Inferior parietal cortex (tissue), 1 donor: ENCODE data around the gene SEC14L5.
"Not testable (repeated sequence)": the region's sequence is repeated elsewhere in the genome, so short reads cannot be mapped to it uniquely, and the experiment has no call there.

Experiments
- DNase-seq: peaks from one replicate; pipeline ENCODE4 v3.0.0-alpha.2; 2016; ENCODE audit errors: extremely low spot score

The SEC14L5 gene

GRCh38 chr16:5036228-5037156 is 78.4 kb downstream of the SEC14L5 start:
- peak; percentile 74 for DNase-seq

DNA sequence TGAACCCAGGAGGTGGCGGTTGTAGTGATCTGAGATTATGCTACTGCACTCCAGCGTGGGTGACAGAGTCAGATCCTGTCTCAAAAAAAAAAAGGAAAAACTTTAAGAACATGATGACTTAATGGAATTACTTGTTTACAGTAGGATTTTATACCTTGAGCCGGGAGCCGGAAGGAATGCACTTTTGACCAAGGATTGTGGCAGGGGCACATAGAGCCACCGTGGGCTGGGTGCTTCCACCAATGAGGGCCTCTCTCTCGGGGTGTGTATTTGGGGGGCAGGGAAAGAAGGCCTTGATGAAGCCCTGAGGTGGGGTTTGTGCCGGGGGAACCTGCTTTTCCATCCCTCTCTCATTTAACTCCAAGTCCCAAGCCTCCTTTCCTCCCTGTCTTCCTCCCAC is 82.3 kb downstream of the SEC14L5 start:
- DNase-seq: no peak

- DNase-seq: no peak
Observed at GRCh38 chr16:5041600-5042133, 83.5 kb downstream of the SEC14L5 start.

DNA sequence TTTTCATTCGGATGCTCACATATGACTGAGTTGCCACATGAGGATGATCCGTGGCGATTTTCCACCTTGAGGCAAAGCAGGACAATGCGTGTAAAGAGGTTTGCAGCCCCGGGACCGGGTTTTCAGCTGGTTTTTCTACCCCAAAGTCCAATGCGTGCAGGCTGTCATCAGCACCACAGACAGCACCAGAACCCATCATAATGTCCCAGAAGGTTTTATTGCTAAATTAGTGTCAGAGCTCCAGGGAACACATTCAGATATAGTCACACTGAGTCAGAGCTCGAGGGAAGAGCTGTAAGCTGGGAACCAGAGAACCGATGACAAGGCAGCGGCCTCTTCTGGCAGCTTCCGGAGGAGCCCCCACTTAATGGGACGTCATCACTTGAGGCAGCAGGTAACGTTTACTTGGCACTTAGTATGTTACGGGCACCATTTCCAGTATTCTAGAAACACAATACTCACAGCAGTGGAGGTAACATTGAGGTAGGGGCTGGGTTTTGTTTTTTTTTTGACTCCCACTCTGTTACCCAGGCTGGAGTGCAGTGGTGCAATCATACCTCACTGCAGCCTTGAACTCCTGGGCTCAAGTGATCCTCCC is 84.5 kb downstream of the SEC14L5 start:
- no peak for DNase-seq

GRCh38 chr16:5044011-5044540 is 85.9 kb downstream of the SEC14L5 start:
- no peak for DNase-seq

DNA sequence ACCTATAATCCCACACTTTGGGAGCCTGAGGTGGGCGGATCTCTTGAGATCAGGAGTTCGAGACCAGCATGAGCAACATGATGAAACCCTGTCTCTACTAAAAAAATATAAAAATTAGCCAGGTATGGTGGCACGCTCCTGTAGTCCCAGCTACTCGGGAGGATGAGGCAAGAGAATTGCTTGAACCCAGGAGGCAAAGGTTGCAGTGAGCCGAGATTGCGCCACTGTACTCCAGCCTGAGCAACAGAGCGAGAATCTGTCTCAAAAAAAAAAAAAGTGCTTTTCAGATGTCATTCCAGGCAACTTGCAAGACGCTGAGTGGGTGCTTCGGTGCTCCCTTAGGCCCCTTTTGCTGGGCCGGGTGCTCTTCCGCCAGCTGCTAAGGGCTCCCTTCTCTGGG is 86.5 kb downstream of the SEC14L5 start:
- DNase-seq: not testable (repeated sequence)

DNA sequence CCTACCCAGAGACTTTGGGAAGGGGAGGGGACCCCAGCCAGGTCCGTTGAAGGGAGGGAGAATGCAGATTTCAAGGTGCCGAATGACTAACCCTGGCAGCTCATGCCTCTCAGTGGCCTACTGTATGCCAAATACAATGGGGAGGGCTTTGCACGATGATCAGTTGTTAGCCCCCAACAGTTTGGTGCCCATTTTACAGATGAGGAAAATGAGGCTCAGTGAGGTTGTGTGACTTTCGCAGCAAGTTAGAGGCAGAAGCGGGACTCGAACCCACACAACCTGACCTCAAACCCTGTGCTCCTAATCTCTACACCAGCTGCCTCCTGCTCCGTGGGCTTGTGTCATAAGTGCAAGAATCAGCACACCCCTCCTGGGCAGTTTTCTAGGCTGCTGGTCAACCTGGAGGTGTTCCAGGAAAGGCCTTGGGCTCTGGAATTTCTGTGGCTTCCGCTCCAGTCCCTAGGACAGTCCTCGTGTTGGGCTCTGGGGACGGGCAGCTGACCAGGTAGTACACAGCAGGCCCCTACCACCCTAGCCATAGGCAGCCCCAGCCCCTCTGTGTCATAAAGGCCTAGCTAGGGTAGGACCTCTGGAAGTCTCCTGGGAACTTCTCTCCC is 87.5 kb downstream of the SEC14L5 start:
- no peak for DNase-seq

DNA sequence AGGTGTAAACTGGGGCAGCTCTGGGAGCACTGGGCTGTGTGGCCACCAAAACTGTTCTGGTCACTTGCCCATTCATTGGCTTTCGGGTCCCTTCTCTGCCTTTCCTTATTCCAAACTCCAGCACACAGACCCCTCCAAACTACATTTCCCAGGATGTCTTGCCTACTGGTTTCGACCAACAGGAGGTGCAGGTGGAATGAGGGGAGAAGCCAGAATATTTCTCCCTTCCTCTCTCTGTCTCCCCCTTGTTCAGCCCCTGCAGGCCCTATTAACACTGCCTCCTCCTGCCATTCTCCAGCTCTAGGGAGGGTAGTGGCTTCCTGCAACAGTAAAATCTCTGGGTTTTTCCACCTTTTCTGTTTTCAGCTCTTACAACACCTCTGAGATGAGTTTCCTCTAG is 88.8 kb downstream of the SEC14L5 start:
- DNase-seq: no peak

DNA sequence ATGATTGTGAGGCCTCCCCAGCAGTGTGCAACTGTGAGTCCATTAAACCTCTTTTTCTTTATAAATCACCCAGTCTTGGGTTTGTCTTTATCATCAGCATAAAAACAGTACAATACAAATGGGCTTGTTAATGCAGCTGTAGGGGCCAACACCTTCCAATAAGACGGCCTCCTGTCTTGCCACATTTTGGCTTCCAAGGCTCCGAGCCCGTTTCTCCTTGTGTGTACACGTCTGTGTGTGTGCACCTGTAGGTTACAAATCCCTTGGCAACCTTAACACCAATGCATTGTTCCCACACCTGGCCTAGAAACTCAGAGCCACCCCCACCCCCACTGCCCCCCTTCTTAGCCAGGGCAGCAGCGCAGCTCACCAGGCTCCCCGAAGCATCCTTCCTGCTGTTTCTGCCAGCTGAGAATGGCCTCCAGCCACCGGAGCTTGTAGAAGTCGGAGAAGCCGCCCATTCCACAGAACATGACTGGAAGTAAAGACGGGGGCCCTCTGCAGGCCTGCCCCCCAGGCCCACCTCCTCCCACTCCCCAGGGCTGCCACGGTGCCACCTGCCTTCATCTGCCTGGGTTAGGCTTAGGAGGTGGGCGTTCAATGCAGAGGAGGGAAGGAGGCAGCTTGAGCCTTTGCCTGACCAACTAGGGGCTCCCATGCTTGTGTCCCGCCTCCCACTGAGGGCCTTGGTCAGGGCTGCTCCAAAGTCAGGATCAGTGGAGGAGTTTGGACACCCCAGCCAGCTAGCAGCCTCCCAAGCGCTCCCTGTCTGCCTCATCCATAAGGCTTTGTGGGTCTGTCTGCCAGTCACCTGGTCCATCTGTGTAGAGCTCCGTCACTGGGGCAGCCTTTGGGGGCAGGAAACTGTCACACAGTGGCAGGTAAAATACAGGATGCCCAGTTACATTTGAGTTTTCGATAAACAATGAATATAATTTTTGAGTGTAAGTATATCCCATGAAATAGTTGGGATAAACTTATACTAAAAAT is 97.0 kb downstream of the SEC14L5 start:
- no peak for DNase-seq

GRCh38 chr16:5056352-5056751 is 98.2 kb downstream of the SEC14L5 start:
- DNase-seq: no peak

DNA sequence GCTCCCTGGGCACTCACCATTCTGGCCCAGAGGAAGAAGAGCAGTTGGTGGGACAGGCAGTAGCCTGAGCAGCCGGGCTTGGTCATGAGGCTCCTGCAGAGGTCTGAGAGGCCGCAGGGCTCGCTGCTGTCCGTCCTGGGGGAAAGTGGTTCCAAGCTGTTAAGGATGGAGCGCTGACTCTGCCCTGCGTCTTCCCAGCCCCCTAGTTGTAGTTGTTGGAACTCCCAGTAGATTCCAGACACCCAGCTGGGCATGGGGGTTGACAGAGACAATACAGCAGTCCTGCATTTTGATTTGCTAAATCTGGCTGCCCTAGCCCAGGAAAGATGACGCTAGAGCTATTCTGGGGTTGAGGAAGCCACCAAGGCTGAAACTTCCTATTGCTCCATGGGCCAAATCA is 100.3 kb downstream of the SEC14L5 start:
- DNase-seq: no peak

DNA sequence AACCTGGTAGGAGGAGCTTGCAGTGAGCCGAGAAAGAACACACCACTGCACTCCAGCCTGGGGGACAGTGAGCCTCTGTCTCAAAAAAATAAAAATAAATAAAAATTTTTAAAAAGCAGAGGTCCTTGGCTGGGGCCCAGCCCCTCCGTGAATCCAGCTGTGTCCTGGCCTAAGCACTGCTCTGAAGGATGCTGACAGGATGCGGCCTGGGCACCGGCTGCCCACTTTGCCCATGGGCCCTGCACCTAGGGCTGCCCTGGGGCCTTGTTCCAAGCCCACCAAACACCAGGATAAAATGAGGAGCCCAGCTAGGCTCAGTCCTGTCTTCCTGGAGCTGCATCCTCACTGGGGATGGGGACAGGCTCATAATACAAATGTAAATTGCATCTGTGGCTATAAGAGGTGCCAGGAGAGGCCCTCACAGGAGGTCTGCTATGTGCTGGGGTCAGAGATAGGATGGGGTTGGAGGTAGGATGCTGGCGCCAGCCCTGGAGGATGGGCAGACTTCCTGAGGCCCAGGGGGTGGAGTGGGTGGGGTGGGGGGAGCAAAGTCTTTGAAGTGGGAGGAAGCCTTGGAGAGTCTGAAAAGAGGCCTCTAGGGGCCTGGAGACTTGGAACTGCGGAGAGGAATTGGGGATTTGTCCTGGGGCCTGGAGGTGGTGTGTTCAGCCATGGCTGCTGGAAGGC is 101.4 kb downstream of the SEC14L5 start:
- DNase-seq: no peak

GRCh38 chr16:5060073-5060641 is 102.0 kb downstream of the SEC14L5 start:
- no peak for DNase-seq

GRCh38 chr16:5062051-5062450 is 103.9 kb downstream of the SEC14L5 start:
- DNase-seq: no peak

DNA sequence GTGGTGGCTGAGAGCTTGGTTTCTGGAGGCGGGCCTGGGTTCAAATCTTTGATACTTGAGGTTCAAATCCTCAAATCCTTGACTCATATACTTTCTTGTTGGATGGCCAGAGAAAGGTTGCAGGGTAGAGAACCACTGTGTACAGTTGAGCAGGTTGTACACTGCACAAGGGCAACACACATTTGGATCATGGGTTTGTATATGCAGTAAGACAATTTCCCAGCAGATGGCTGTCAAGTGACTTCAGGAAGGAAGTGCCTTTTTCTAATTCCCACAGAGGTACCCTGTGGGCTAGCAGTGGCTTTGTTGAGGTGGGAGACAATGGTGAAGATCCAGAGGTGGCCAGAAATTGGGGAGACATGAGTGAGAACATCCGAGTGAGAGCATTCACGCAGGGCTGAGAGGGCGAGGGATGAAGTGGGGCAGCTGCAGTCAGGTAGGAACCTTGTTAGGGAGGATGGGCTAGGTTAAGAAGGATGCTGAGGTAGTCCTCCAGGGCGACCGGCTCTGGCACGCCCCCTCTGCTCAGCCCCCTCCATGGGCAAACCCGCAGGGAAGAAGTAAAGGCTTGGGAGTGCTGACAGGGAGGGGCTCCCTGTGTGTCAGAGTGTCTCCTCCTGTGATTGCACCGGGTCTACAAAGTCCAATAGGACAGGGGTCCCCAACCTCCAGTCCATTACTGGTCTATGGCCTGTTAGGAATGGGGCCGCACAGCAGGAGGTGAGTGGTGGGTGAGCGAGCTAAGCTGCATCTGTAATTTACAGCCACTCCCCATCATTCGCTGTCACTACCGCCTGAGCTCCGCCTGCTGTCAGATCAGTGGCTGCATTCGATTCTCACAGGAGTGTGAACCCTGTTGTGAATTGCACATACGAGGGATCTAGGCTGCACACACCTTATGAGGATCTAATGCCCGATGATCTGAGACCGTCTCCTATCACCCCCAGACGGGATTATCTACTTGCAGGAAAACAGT is 104.9 kb downstream of the SEC14L5 start:
- DNase-seq: no peak

- DNase-seq: no peak
Observed at GRCh38 chr16:5064915-5065314, 106.8 kb downstream of the SEC14L5 start.

GRCh38 chr16:5065326-5065725 is 107.2 kb downstream of the SEC14L5 start:
- DNase-seq: no peak

DNA sequence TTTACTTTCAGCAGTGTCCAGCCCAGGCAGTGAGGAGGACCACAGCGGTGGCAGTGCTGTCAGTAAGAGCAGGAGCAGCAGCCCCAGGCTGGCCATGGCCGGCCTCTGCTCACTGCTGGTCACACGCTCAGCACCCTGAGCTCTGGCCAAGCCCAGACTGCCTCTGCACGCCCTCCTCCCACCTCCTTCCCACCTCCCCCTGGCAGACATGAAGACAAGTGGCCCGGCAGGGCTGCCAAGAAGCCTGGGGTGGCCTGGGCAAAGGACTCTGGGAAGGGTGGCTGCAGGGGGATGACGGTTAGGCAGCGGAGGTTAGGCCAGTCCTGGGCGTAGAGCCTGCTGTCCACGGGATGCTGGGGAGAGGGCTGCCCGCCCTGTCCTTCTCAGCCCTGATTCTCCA is 107.7 kb downstream of the SEC14L5 start, which contains the start of gene C16orf89:
C16orf89 (minus strand) TSS at position 144 of the 400 bp plus-strand sequence; CDS start at position 96, 48 bp downstream.
- peak; percentile 13 for DNase-seq

- DNase-seq: no peak
Observed at GRCh38 chr16:5066511-5066910, 108.4 kb downstream of the SEC14L5 start.
